Epithelial cell of proximal tubule (primary cell): ENCODE results near the gene GAPDHS. TPM values are rescaled to one million over a fixed set of nuclear protein-coding genes. Genes with fewer than 3 reads are reported as not detected.

Experiments used
- DNase-seq: peaks from one replicate; pipeline ENCODE4 v3.0.0-alpha.2; 2011; ENCODE audit warnings: low read depth
- H3K4me3 ChIP-seq: 2 replicates; pipeline ENCODE4 v1.5.1; 2011; ENCODE audit warnings: low read depth, mild to moderate bottlenecking, low read length
- CTCF ChIP-seq: conservative IDR thresholded peaks from 2 replicates; pipeline ENCODE4 v1.5.1; 2012; ENCODE audit warnings: low read depth, mild to moderate bottlenecking, low read length
- total RNA-seq: library from RNA; depleted of rRNA; stranded (reverse); fragments of >200 nt; gene quantifications from 2 replicates; pipeline ENCODE4 v1.2.3, GENCODE V29; 2015

The GAPDHS gene
- total RNA-seq, 1 donor from 2014 or later = not detected

GRCh38 chr19:35524181-35524837 is 8.9 kb upstream of the GAPDHS start:
- no peak overlapping the region for H3K4me3 ChIP-seq
- DNase-seq = no peak
- no peak for TF ChIP-seq CTCF

GRCh38 chr19:35525873-35526272 is 7.4 kb upstream of the GAPDHS start:
- H3K4me3 ChIP-seq = no peak overlapping the region
- no peak for TF ChIP-seq CTCF
- DNase-seq = no peak

- TF ChIP-seq CTCF = no peak
- no peak within 1 kb of the TSS for H3K4me3 ChIP-seq
- DNase-seq = no peak
Measured at GRCh38 chr19:35528218-35529038, 4.8 kb upstream of the GAPDHS start, which contains the start of gene SBSN. Gene SBSN (minus strand): TSS chr19:35528311. CDS start chr19:35528281, 30 bp downstream.

- no peak for TF ChIP-seq CTCF
- no peak for DNase-seq
- no peak overlapping the region for H3K4me3 ChIP-seq
Measured at GRCh38 chr19:35529241-35530218, 3.7 kb upstream of the GAPDHS start.

- DNase-seq = no peak
- no peak overlapping the region for H3K4me3 ChIP-seq
- TF ChIP-seq CTCF = no peak
Measured at GRCh38 chr19:35531291-35531690, 2.0 kb upstream of the GAPDHS start.

GRCh38 chr19:35533822-35534392 is 651 bp downstream of the GAPDHS start:
- H3K4me3 ChIP-seq = no peak overlapping the region
- no peak for DNase-seq
- TF ChIP-seq CTCF = no peak
